Caco-2 (cell line): ENCODE results near the gene TEKTIP1. TPM values are rescaled to one million over a fixed set of nuclear protein-coding genes. Genes with fewer than 3 reads are reported as not detected.

Experiments
- BruUV-seq: library from RNA; stranded (reverse); fragments of 400-500 nt; replicated peaks from 2 replicates; lab custom pipeline; 2021; lab: Mats Ljungman, UMichigan
- CTCF ChIA-PET: fragments of 300-600 bp; sonication (Branson Sonifier 250); formaldehyde crosslinking; loops from one replicate; lab custom pipeline; 2022; ENCODE audit warnings: antibody characterized with exemption; lab: Charles Lee
- POLR2A ChIA-PET: fragments of 300-600 bp; sonication (Branson Sonifier 250); formaldehyde crosslinking; loops from one replicate; lab custom pipeline; 2022; ENCODE audit warnings: antibody characterized with exemption; lab: Charles Lee
- DNase-seq, 2 experiments: peaks; one replicate each; pipeline versions ENCODE4 v3.0.0 to v3.0.0-alpha.2; 2020 to 2022
- H3K27me3 ChIP-seq: replicated peaks from 2 replicates; pipeline ENCODE4 v1.6.0; 2011; ENCODE audit warnings: low read length; ENCODE audit not compliant: control insufficient read depth, insufficient read depth
- H3K36me3 ChIP-seq: 2 replicates; pipeline ENCODE4 v1.5.1; 2011; ENCODE audit warnings: low read length; ENCODE audit not compliant: control insufficient read depth, insufficient read depth
- H3K4me1 ChIP-seq: fragments of 250-450 bp; sonication (Bioruptor Pico); 2 replicates; pipeline ENCODE4 v1.5.1; 2020; ENCODE audit warnings: mild to moderate bottlenecking
- H3K4me3 ChIP-seq: 2 replicates; pipeline ENCODE4 v1.5.1; 2011; ENCODE audit warnings: low read depth, mild to moderate bottlenecking, control low read depth, low read length
- H3K9me3 ChIP-seq: fragments of 250-450 bp; sonication (Bioruptor Pico); 2 replicates; pipeline ENCODE4 v1.5.1; 2020; ENCODE audit warnings: mild to moderate bottlenecking, moderate library complexity
- H3K27ac Mint-ChIP-seq: one replicate; pipeline ENCODE4 v1.8.0; 2022; ENCODE audit warnings: mixed read lengths; ENCODE audit not compliant: unreplicated experiment
- H3K27me3 Mint-ChIP-seq: one replicate; pipeline ENCODE4 v1.8.0; 2022; ENCODE audit warnings: mixed read lengths; ENCODE audit not compliant: insufficient read depth, unreplicated experiment
- H3K36me3 Mint-ChIP-seq: one replicate; pipeline ENCODE4 v1.8.0; 2022; ENCODE audit warnings: mild to moderate bottlenecking, mixed read lengths; ENCODE audit not compliant: insufficient read depth, unreplicated experiment
- H3K4me1 Mint-ChIP-seq: one replicate; pipeline ENCODE4 v1.8.0; 2022; ENCODE audit warnings: low read depth, mixed read lengths; ENCODE audit not compliant: unreplicated experiment
- H3K4me3 Mint-ChIP-seq: one replicate; pipeline ENCODE4 v1.8.0; 2022; ENCODE audit warnings: mild to moderate bottlenecking, moderate library complexity, mixed read lengths; ENCODE audit not compliant: unreplicated experiment
- H3K9me3 Mint-ChIP-seq: one replicate; pipeline ENCODE4 v1.8.0; 2022; ENCODE audit warnings: mixed read lengths; ENCODE audit not compliant: unreplicated experiment
- intact Hi-C: fragments of 100-400 bp; cut with micrococcal nuclease; formaldehyde crosslinking; loops from one replicate; pipeline ENCODE4 v1.10.0; 2022; ENCODE audit not compliant: unreplicated experiment
- total RNA-seq: library from RNA; stranded (reverse); gene quantifications from 2 replicates; pipeline ENCODE4 v1.2.3, GENCODE V29; 2022
- TF ChIP-seq, protein P1 (sequence below), 2 experiments: fragments of 200-600 bp in 1 of 2; IDR thresholded peaks; 1 replicate in 1 of 2; 2 replicates in 1 of 2; pipeline versions ENCODE4 v1.5.1 to v1.8.0; 2011 to 2022; ENCODE audit warnings: antibody characterized with exemption in 1 of 2, control low read depth in 1 of 2, inconsistent platforms in 1 of 2, low read depth in 1 of 2, low read length in 1 of 2, mild to moderate bottlenecking in 1 of 2, moderate library complexity in 1 of 2; ENCODE audit not compliant: insufficient read depth in 1 of 2, severe bottlenecking in 1 of 2, unreplicated experiment in 1 of 2

TEKTIP1 gene
- total RNA-seq, 1 experiment from 2014 or later = 1.5 TPM

DNA sequence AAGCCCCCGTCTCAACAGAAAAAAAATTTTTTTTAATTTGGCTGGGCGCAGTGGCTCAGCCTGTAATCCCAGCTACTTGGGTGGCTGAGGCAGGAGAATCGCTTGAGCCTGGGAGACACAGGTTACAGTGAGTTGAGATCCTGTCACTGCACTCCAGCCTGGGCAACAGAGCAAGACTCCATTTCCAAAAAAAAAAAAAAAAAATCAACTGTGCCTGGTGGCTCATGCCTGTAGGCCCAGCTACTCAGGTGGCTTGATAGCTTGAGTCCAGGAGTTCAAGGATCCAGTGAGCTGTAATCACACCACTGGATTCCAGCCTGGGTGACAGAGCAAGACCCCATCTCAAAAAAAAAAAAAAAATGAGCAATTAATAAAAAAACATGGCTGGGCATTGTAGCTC is 37.2 kb upstream of the TEKTIP1 start:
- H3K36me3 Mint-ChIP-seq = peaks cover 29% of the 10 kb centered on the region
- TF ChIP-seq, protein P1, sequence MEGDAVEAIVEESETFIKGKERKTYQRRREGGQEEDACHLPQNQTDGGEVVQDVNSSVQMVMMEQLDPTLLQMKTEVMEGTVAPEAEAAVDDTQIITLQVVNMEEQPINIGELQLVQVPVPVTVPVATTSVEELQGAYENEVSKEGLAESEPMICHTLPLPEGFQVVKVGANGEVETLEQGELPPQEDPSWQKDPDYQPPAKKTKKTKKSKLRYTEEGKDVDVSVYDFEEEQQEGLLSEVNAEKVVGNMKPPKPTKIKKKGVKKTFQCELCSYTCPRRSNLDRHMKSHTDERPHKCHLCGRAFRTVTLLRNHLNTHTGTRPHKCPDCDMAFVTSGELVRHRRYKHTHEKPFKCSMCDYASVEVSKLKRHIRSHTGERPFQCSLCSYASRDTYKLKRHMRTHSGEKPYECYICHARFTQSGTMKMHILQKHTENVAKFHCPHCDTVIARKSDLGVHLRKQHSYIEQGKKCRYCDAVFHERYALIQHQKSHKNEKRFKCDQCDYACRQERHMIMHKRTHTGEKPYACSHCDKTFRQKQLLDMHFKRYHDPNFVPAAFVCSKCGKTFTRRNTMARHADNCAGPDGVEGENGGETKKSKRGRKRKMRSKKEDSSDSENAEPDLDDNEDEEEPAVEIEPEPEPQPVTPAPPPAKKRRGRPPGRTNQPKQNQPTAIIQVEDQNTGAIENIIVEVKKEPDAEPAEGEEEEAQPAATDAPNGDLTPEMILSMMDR (IDR thresholded peaks at IDR 0.05; ENCODE audit: insufficient read depth in 1 of 2, low read depth in 1 of 2, low read length in 1 of 2, severe bottlenecking in 1 of 2, unreplicated experiment in 1 of 2) = no peak
- intact Hi-C loops = no loop called here
- no peak overlapping the region for H3K27ac Mint-ChIP-seq
- ChIA-PET POLR2A (interaction anchor here (0.7 kb wide), 1 partner anchor 17 kb away, joined by 4 read pairs; no protein-coding TSS in a partner anchor), CTCF (interaction anchor here (0.6 to 1.2 kb wide), 3 partner anchors 17 to 819 kb away, joined by 3 to 6 read pairs (median 3); no protein-coding TSS in a partner anchor)
- Histone ChIP-seq H3K9me3 (no peaks in the 10 kb centered on the region), H3K36me3 (no peaks in the 10 kb centered on the region), H3K27me3 (no peaks in the 10 kb centered on the region), H3K4me3 (no peak overlapping the region), H3K4me1 (peaks cover 4% of the 10 kb centered on the region; the same call in 1 of the 2 replicates)
- H3K4me3 Mint-ChIP-seq = no peak overlapping the region
- DNase-seq = no peak
- BruUV-seq = no TSS peak
- no peaks in the 10 kb centered on the region for H3K9me3 Mint-ChIP-seq
- H3K27me3 Mint-ChIP-seq = no peaks in the 10 kb centered on the region
- H3K4me1 Mint-ChIP-seq = peaks cover 11% of the 10 kb centered on the region

DNA sequence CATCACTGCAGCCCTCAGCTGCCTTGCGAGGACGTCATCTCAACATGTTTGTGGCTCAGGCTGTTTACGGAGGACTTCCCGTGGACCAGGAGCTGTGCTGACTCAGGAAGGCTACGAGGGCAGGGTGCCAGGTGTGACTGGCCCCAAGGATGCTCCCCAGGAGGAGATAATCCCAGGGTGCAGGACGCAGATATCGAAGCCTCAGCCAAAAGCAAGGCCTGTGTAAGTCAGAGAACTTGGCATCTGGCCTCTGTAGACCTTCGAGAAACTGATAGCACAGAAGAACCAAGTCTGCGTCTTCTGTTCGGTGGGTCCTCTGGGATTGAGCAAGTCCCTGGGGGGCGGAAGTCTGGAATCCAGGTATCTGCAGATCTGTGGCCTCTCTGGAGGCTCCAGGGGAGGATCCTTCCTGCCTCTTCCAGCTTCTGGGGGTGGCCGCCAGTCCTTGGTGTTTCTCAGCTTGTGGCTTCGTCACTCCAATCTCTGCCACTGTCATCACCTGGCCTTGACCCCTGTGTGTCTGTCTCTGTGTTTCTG is 35.9 kb upstream of the TEKTIP1 start:
- Mint-ChIP-seq H3K4me1 (peaks cover 7% of the 10 kb centered on the region), H3K36me3 (peaks cover 29% of the 10 kb centered on the region), H3K27ac (no peak overlapping the region), H3K27me3 (no peaks in the 10 kb centered on the region), H3K9me3 (no peaks in the 10 kb centered on the region), H3K4me3 (no peak overlapping the region)
- H3K4me3 ChIP-seq = no peak overlapping the region
- CTCF ChIA-PET = no interaction called here
- DNase-seq = no peak
- POLR2A ChIA-PET = no interaction called here
- TF ChIP-seq, protein P1 (IDR thresholded peaks at IDR 0.05; ENCODE audit: insufficient read depth in 1 of 2, low read depth in 1 of 2, low read length in 1 of 2, severe bottlenecking in 1 of 2, unreplicated experiment in 1 of 2) = no peak
- H3K4me1 ChIP-seq = peaks cover 4% of the 10 kb centered on the region; the same call in 1 of the 2 replicates
- no TSS peak for BruUV-seq
- no peaks in the 10 kb centered on the region for H3K36me3 ChIP-seq
- H3K27me3 ChIP-seq = no peaks in the 10 kb centered on the region
- intact Hi-C loops = no loop called here
- H3K9me3 ChIP-seq = no peaks in the 10 kb centered on the region

DNA sequence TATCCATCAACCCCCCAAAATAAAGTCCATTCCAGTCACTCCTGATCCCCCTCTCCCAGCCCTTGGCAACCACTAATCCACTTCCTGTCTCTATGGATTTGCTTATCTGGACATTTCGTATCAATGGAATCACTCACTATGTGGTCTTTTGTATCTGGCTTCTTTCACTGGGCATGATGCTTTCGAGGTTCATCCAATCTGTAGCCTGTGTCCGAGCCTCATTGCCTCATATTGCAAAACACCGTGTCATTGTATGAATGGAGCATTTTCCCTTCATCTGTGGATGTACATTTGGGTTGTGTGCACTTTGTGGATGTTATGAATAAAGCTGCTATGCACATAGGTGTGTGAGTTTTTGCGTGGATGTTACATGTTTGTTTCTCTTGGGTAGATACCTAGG is 34.2 kb upstream of the TEKTIP1 start:
- Mint-ChIP-seq H3K27ac (peak overlapping the region; percentile 94), H3K36me3 (peaks cover 35% of the 10 kb centered on the region)
- H3K4me3 ChIP-seq = no peak overlapping the region; the same call in 1 of the 2 replicates

More for the DNA sequence above, 34.2 kb upstream of the TEKTIP1 start:
- CTCF ChIA-PET = interaction anchor here (0.5 kb wide), 1 partner anchor 322 kb away, joined by 4 read pairs; no protein-coding TSS in a partner anchor
- Mint-ChIP-seq H3K4me3 (peak overlapping the region; percentile 80), H3K4me1 (peaks cover 6% of the 10 kb centered on the region), H3K27me3 (no peaks in the 10 kb centered on the region), H3K9me3 (no peaks in the 10 kb centered on the region)
- POLR2A ChIA-PET = no interaction called here
- Histone ChIP-seq H3K4me1 (no peaks in the 10 kb centered on the region; the same call in 1 of the 2 replicates), H3K36me3 (peaks cover 1% of the 10 kb centered on the region; the same call in 1 of the 2 replicates), H3K9me3 (no peaks in the 10 kb centered on the region), H3K27me3 (no peaks in the 10 kb centered on the region)
- no peak for DNase-seq
- no TSS peak for BruUV-seq
- intact Hi-C loops = loop anchor here (1.0 kb wide), 1 partner anchor 7 kb away; no protein-coding TSS in a partner anchor
- TF ChIP-seq, protein P1 (IDR thresholded peaks at IDR 0.05; ENCODE audit: insufficient read depth in 1 of 2, low read depth in 1 of 2, low read length in 1 of 2, severe bottlenecking in 1 of 2, unreplicated experiment in 1 of 2) = no peak
